HG02938 (cell line): ENCODE data around the gene RASAL2.
"Not testable (repeated sequence)": the region's sequence is repeated elsewhere in the genome, so short reads cannot be mapped to it uniquely, and the experiment has no call there.

Experiments
- ATAC-seq: cut with Tn5 transposase; IDR thresholded peaks from one replicate; pipeline ENCODE4 v1.9.1; 2021; ENCODE audit warnings: mild to moderate bottlenecking, moderate library complexity; ENCODE audit not compliant: unreplicated experiment

The RASAL2 gene

DNA sequence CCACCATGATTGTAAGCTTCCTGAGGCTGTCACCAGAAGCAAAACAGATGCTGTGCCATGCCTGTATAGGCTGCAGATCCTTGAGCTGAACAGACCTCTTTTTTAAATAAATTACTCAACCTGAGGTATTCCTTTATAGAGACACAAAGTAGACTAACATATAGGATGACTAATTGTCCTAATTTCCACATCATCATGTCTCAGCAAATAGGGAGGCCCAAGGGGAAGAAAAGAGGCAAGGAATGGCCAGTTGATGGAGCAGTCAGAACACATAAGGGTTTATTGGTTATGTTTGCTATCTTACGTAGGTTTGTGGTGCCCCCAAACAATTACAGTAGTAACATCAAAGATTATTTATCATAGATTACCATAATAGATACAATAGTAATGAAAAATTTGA lies 126.2 kb downstream of the RASAL2 start:
- ATAC-seq: no peak

DNA sequence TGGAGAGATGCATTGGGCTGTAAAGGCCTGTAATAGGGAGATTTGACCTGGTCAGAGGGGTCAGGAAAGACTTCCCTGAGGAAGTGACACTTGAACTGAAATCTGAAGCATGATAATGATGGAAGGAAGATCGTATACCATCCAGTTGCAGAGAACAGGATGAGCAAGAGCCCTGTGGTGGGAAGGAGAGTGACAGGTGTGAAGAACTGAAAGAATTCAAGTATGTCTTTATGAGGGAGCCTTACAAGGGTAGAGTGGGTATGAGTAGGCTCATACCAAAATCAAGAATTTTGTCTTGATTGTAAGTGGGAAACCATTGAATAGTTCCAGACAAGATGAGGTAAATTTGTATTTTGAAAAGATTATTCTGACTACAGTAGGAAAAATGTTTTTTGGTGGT lies 129.4 kb downstream of the RASAL2 start:
- ATAC-seq: no peak

DNA sequence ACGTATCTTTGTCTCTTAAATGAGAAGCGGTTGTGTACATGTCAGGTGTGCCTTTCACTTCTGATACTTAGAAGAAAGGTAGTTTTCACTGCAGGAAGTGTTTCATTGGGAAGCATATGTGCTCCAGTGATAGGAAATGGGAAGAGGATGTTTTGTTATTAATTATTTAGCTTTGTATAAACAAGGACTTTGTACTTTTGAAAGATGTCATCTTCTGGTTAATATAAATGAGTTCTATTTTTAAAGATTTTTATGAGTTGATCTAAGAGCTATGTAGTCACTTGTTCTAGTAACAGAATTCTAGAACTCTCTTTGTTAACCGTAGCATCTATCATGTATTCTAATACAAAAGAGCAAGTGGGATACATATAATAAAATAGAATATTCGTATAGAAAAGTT lies 130.5 kb downstream of the RASAL2 start:
- ATAC-seq: no peak

DNA sequence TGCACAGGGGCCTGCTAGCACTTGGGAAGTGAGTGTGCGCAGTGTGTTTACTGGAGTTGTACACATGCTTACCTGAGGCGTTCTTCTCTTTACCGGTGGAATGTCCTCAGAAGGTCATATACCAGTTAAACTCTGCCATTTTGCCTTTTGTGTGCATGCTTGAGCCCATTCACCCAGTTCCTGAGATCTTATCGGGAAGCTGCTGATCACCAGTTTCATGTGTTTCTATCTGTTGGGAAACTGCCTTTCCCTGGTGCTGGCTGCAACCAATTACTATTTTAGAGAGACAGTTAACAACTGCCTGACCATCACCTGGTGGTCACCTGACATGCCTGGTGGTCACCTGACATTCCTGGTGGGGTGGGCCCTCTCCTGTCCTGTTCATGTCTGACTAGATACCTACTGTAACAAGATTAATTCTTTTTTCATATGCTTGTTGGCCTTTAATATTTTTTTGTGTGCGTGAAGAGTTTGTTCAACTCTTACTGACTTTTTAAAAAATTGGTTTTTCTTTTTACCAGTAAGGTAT lies 137.0 kb downstream of the RASAL2 start:
- no peak for ATAC-seq

DNA sequence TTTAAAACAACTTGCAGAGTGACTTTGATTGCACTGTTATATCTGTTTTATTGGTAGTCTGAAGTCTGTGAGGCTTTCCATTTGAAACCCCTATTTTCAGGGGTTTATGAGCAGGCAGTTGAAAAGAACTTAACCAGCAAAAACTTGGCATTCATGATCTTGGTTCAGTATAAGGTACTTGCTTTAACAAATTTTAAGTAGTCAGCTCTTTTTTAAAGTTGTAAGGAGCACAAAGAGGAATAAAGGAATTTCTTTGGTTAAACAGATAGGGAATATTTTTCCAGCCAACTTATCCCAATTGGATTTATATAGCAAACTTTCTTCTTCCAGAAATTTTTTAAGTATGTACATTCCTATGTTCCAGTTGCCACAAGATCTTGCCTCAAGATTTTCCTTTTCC lies 138.2 kb downstream of the RASAL2 start:
- no peak for ATAC-seq

DNA sequence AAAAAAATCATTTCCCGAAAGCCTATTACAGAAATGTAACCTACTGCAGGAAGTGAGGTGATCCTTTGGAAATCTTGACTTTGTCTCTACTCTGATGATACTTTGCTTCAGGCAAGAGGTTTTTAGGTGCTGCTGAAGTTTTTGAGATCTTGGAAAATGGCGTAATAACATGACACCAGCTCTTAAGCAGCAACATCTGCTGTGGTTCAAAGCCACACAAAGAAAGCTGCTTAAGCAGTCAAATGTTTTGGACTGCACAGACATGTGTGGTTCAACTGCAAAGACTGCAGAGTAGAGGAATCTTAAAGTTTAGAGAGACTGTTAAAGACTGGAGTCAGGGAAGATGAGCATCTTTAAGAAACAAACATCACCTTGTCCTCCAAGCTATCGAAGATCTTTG lies 139.0 kb downstream of the RASAL2 start:
- no peak for ATAC-seq

DNA sequence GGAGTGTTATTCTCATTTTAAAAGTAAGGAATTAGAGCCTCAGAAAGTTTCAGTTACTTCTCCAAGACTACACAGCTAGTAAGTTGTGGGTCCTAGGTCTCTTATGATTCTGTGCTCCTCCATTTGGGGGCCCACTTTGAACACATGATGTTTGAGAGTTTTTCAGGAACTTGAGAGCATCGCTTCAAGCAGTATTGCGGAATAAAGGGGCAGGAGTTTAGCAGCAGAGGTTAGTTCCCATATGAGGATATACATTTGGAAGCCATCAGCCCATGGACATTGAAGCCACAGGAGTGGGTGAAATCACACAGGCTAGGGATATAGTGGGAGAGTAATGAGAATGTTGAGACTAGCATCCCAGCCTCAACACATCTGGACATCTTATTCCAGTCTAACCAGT lies 143.2 kb downstream of the RASAL2 start:
- ATAC-seq: no peak

DNA sequence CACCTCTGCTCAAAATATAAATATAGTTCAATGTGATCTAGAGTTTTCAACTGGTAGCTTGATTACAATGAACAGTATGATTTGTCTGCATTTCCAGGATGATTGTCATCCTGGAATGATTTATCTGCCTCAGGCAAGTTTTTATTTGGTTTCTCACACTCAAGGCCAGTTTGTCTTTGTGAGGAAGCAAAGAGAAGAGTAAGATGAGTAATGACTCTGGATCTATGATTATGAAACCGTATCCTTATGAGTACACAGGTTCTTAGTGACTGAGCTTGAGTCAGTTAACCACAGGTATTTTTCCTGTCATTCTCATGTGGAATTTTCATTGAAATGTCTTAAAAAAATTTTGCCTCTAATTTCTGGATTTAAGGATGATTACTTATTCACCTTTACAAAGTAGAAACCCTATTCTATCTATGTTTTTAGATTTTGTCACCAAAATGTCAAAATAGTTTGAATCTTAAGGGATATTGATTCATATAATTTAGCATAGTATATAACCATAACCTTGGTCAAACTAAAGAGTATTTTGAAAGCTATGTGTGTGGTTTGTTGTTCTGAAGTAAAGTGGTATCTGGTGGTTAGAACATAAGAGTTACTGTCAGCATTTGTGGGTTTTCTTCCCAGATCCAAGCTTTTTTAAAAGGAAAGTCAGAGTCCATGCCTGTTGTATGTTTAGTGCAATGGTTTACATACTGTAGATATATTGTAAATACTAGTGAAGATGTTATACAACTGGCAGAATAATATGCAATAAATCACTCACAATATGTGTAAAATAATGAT lies 145.0 kb downstream of the RASAL2 start:
- no peak for ATAC-seq

DNA sequence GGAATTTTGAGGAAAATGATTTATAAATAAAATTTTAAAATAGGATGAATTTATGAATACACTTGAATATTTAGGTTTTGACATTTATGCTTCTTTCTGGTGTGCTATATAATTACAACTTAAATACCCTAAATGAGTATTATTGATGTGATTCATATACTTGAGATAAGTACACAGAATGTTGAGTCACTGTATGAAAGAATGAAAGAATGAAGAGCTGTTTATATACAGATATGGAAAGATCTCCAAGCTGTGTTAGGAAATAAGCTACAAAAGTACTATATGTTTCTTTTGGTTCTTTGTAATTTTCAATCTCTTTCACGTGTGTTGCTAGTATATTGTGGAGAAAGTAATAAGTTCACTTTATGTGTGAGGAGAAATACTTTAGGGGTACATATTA lies 147.2 kb downstream of the RASAL2 start:
- no peak for ATAC-seq

DNA sequence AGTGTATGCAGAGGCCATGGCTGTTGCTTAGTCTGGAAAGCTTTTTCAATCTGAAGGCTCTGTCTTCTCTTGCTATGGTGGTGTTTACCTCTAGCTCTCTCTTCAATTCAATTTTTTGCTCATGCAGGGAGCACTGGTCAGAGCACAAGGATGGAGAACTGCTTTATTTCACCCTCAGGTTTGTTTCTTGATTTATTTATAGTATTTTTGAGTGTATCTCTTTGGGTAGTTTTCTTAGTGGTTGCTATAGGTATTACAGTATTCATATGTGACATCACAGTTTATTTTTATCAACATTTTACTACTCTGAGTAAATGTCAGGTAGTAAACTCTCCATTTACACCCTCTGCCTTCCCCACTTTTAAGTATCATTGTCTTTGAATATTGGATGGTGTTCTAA lies 147.9 kb downstream of the RASAL2 start:
- peak; percentile 73 for ATAC-seq

DNA sequence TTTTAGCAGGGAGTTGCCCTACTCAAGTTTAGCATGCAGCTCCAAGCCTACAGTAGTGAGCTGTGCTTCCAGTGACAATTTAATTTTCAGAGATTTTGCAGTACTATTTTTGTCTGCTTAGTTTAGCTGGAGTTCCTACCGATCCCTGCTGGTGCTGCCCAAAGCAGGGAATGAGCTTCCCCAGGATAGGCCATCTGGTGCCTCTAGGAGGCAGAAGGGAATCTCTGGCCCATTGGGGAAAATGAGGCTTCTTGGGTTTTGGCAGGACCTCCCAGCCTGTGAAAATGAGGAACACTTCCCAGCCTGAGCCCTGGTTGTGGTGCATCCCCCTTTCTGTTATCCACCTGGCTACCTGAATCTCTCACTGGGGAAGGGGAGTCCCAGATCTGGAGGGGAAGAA lies 149.2 kb downstream of the RASAL2 start:
- ATAC-seq: no peak

DNA sequence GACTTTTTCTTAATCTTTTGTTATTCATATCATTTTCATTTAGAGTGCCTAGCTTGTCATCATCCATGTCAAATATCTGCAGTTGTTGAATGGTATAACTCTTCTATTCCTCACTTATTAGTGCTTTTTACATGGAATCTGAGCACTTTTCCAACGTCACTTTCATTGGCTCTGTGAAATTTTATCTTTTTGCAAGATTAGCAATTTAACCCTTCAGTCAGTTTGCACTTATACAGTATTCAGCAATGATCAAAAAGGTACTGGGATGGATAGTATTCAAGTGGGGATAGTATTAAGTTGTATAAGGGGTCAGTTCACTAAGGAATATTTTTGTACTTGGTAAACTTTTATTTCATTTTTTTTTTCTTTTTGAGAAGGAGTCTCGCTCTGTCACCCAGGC lies 150.0 kb downstream of the RASAL2 start:
- ATAC-seq: no peak

DNA sequence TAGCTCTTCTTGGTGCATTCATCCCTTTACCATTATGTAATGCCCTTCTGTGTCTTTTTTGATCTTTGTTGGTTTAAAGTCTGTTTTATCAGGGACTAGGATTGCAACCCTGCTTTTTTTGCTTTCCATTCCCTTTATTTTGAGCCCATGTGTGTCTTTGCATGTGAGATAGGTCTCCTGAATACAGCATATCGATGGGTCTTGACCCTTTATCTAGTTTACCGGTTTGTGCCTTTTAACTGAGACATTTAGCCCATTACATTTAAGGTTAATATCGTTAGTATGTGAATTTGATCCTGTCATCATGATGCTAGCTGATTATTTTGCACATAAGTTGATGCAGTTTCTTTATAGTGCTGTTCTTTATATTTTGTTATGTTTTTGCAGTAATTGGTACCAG lies 154.4 kb downstream of the RASAL2 start:
- ATAC-seq: not testable (repeated sequence)

DNA sequence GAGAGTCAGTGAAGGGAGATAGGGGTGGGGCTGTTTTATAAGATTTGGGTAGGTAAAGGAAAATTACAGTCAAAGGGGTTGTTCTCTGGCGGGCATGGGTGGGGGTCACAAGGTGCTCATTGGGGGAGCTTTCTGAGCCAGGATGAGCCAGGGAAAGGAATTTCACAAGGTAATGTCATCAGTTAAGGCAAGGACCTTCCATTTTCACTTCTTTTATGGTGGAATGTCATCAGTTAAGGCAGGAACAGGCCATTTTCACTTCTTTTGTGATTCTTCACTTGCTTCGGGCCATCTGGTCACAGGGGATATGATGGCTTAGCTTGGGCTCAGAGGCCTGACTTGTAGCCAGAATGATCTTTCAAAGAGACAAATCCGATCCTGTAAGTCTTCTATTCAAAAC lies 159.7 kb downstream of the RASAL2 start:
- not testable (repeated sequence) for ATAC-seq

DNA sequence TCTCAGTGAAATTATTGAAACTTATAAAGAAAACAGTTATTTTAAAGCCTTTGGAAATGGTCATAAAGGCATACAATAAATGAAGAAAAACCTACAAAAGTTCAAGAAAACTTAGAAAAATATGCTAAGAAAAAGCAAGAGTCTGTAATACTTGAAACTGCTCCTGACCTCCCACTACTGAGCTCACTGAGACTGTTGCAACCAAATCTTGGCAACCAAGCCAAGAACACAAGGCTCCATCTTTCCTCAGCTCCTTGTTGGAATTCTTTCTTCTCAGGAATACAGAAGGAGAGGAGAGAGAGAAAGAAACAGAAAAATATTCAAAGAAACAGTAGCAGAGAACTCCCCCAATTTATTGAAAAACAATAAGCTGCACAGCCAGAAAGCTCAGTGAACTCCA lies 160.5 kb downstream of the RASAL2 start:
- ATAC-seq: no peak

DNA sequence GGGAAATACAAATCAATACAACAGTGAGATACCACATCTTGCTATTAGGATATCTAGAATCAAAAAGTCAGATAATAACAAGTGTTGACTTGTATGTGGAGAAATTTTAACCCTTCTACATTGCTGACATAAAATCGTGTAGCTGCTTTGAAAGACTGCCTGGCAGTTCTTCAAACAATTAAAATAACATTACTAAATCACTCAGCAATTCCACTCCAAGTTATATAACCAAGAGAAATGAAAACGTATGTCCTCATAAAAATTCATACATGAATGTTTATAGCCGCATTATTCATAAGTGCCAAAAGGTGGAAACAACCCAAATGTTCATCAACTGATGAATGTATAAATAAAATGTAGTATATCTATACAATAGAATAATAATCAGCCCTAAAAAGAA lies 164.6 kb downstream of the RASAL2 start:
- no peak for ATAC-seq

DNA sequence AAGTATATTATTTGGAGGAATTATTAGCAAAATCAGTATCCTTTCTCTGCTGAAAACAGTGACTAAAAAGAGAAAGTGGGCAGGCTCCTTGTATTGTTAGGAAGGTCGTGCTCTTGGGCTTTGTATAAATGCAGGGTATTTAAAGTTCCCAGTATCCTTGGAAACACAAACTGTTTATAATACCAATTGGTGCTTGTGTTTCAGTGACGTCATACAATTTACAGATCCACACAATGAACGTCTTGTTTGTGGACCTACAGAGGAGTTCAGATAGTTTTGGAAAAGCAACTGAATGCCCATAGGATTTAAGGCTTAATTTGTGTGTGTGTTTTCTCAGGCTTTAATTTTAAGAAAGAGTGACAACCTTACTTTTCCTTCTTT lies 168.2 kb downstream of the RASAL2 start:
- no peak for ATAC-seq

DNA sequence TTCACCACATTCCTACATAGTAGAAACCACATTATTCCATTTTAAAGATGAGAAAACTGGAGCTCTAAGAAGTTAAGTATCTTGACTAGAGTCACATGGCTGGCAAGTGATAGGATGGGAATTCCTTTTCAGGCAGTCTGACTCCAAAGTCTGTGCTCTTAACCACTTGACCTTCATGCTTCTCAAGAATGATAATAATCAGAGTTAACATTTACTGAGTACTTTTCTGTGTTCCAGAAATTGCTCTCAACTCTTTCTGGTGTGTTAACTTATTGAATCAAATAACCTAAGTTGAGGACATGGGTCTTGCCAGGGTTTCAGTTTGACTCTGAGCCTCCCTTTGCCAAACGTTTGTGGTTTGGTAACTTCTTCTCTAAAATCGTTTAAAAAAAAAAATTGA lies 169.4 kb downstream of the RASAL2 start:
- no peak for ATAC-seq

DNA sequence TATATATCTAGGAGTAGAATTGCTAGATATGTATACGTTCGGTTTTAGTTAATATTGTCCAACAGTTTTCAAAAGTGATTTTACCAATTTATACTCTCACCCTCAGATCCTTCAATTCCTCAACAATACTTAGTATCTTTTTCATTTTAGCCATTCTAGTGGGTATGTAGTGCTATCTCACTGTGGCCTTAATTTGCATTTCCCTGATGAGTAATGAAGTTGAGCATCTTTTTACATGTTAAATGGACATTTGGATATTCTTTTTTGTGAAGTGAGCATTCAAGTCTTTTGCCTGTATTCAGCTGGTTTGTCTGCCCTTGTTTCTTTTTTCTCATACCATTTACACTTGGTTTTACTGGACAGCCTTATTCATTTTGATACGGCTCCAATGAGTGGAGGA lies 172.2 kb downstream of the RASAL2 start:
- ATAC-seq: no peak

DNA sequence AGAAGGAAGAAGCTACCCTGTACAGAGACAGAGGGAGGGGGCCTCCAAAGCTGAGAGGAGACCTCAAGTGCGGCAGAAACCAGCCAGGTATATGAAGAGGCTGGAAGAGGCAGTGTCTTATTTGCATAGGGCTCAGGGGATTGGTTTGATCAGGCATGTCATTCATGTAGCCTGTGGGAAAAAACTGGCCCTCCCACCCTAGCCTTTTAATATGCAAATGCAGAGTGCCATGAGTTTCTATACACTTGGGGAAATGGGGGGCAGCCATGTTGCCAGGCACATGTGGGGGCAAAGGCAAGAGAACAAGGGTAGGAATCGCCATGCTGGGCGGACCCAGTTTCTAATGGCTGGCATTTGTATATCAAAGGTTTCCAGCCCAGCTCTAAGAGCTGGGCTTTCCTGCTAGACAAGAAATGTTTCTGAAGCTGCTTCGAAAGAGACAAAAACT lies 172.7 kb downstream of the RASAL2 start:
- no peak for ATAC-seq

DNA sequence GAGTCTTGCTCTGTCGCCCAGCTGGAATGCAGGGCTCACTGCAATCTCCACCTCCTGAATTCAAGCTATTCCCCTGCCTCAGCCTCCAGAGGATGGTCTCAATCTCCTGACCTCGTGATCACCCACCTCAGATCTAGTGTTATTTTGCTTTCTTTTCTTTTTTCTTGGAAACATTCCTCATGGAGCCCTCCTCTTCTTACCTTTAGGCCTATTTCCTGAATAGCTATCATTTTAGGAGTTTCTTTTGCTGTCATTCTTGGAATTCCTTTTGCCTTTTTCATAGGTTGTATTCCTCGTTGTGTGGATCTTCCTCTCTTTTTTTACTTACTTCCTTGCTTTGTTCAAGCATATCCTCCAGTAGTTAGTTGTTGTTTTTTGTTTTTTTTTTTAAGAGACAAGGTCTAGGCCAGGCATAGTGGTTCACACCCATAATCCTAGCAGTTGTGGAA lies 173.8 kb downstream of the RASAL2 start:
- ATAC-seq: no peak

DNA sequence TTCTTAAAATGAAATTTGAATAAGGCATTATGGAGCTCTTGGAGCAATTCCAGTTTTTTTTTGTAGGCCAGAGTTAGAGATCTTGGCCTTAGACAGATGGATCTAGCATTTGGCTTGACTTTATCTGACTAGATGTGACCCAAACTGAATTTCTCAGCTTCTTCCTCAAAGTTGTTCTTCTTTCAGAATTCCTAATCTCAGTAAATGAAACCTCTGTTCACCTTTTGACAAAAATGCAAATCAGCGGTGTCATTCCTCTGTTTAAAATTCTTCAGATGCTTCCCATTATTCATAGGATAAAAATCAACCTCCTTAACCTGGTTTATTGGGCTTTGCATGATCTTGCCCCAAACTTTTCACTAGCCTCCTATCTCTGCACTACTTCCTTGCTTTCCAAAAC lies 177.6 kb downstream of the RASAL2 start:
- ATAC-seq: no peak
